Stimulated activated CD4-positive, alpha-beta T cell treated with anti-CD3 and anti-CD28 coated beads, Interleukin-12 subunit alpha, Interleukin-12 subunit beta, amount 100 ng/mL, for 48 hours (primary cell): Measurements from ENCODE around the gene BCL2L15.
A peak's percentile ranks its signal among the peaks of the same experiment; 100 is the strongest.
"Not testable (repeated sequence)": the region's sequence is repeated elsewhere in the genome, so short reads cannot be mapped to it uniquely, and the experiment has no call there.

ENCODE experiments used
- DNase-seq, 3 donors: peaks; one replicate each; pipeline ENCODE4 v3.0.0-alpha.2; 2020; ENCODE audit warnings: low read depth in 2 of 3, low spot score in 1 of 3

The BCL2L15 gene

DNA sequence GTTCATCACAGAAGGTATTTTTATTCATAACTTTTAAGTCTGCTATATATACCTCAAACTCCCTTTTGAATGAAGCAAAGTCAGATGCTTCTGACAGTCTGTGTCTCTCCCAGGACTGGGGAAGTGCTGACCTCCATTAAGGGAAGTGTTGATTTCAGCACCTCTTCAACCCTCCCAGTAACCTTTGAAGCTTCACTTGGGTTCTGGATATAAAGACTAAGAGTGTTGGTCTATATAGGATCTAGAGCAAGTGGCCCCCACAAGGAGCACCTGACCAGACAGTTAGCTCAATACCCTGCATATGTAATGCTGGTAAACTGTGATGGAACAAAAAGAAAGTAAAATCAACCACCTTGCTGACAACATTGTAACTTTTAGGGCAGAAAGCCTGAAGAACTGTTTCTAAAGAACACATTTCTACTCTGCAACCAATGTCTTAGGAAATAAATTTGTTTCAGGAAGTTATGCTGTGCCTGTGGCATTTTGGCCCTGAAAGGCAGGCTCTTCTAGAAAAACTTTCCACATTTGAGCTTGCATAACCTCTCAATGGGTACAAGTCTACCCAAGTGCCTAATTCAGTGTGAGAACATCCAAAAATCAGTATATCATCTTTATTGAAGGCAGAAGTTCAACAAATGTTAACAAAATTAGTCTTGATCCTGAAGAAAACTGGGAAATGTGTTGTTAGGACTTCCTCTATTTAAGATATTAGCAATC, 15.0 kb downstream of the BCL2L15 start:
- DNase-seq: no peak

DNA sequence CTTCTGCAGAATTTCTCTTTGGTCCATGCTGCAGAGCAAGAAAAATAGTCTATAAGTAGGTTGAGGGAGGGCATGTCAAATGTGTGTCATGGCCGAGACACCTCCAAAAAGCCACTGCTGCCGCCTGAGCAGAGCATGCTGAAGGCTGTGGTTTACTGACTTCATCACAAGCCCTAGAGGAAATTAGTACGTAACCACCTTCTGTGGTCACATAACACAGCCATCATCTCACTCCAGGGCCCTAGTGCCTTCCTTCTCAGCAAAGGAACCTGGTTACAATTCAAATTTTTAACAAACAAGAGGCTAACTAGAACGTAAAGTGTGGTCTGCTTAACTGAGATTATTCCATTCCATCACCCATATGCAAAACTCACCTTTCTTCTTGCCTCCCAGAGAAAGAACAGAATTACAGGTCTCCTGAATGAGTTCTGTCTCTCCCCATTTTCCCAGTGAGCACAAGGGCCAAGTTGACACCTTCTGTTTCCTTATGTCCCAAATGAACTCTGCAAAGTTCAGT, 15.7 kb downstream of the BCL2L15 start, which contains the start of gene PTPN22:
PTPN22 (minus strand) TSS at position 116 of the 517 bp plus-strand sequence.
- DNase-seq: peak; percentile 57 to 74 (median 68)

DNA sequence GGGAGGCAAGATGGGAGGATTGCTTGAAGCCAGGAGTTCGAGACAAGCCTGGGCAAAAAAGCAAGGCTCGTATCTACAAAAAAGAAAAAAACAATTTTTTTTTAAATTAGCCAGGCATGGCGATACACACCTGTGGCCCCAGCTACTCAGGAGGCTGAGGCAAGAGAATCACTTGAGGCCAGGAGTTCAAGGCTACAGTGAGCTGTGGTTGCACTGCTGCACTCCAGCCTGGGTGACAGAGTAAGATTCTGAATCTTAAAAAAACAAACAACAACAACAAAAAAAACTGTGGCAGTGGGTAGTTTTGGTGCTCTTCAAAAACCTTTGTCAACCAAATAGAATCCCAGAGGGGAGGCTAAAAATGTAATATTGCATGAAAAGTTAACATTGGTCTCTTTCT, 16.6 kb downstream of the BCL2L15 start:
- DNase-seq: no peak

DNA sequence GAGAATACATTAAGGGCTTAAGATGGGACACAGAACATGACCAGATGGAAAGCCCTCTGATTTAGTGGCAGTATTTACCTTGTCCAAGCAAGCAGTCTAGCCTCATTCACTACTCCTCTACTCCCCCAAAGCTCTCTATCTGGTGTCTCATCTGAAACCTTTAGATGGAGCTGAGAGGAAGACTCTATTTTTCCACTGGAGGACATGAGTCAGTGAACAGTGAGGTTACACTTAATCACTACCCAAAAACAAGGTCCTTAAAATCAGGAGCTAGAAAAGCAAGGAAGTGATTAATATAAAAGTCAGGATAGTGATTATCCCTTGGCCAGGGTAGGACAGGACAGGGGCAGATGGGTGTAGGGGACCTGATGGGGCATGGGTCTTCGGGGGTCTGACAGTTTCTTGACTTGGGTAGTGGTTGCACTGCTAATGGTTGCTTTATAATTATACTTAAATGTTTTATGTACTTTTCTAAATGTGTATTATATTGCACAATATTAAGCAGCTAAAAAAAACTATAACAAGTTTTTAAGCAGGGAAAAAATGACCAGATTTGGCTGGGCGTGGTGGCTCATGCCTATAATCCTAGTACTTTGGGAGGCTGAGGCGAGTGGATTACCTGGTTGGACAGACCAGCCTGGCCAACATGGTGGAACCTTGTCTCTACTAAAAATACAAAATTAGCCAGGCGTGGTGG, 18.8 kb downstream of the BCL2L15 start:
- peak in 1 of 3 donors; percentile 48 for DNase-seq

DNA sequence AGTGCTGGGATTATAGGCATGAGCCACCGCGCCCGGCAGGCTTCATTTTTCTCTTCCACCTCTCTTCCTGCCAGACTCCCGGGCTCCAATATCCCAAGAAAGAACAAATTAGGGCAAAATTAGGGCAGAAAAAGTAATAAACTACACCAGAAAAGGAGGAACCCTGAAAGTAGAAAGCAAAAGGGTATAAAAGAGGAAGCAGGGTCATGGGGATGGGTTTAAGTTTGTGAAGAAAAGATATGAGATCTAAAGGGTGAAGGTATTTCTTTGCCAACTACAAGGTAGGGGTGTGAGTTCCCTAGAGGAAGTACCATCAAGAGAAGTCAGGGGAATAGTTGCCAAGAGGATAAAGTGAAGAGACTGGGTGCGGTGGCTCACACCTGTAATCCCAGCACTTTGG, 25.7 kb downstream of the BCL2L15 start:
- no peak for DNase-seq

DNA sequence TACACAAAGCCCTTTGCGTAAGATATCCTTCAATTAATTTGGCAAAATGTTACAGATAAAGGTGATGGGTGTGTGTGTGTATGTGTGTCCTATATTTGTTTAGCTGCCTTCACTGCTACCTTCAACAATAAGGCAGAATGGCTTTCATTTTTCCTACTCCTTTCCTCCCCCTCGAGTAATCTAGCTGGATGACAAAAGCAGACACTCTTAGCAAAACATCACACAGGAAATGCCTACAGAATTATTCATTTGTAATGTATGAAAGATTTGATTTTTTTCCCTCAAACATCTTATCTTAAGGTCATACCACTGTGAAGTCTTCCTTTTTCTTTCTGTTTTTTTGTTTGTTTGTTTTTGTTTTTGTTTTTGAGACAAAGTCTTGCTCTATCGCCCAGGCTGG, 26.5 kb downstream of the BCL2L15 start:
- DNase-seq: no peak

DNA sequence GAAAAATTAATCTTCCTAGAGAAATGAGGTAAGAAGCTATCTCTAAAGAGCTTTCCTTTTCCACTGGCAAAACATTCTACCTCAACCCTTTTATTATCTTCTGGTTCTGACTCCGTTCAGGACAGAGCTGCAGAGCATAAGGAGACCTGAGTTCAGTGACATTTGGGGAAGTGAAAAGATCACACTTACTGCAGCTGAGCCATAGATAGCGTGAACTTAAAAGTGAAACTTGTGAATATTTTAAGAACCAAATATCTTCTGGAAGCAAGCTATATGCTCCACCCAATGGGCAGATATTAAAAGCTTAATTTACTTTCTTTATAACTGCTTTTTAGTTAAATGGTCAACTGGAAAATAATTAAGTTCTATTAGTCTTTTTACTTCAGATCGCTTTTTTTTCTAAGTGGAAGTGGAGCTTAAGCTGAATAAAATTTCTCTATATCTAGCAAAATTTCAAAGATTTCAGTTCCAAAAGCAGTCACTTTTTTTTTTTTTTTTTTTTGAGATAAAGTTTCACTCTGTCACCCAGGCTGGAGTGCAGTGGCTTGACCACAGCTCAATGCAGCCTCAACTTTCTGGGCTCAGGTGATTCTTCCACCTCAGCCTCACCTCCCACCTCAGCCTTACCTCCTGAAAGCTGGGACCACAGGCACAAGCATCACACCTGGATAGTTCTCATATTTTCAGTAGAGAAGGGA, 27.8 kb downstream of the BCL2L15 start:
- DNase-seq: no peak

DNA sequence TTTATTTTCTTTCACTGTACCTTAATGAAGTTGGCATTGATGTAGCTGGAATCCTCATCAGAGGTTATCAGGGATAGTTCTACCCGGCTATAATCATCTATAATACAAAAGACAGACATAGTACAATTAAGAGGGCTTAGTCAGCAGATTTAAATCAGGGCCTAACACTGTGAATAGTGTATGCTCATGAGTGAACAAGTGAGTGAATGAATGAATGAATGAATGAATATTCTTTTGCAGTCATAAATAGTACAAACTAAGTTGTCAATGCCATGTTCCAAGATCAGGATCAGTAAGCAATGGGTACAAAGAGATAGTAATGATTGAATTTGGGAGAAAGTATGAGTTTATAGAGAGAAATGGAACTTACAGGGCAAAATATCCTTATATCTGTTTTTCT, 28.4 kb downstream of the BCL2L15 start:
- DNase-seq: no peak

DNA sequence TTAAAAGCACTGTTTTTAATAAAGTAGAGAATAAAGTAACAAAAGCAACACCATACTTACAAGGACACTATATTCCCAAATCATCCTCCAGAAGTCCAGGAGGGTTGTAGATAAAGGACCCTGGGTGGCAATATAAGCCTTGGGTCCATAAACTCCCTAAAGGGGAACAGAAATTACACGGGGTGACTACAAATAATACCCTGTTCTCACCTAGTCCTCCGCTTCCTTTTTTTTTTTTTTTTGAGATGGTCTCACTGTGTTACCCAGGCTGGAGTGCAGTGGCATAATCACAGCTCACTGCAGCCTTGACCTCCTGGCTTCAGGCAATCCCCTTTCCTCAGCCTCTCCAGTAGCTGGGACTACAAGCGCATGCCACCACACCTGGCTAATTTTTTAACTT, 29.0 kb downstream of the BCL2L15 start:
- no peak for DNase-seq

DNA sequence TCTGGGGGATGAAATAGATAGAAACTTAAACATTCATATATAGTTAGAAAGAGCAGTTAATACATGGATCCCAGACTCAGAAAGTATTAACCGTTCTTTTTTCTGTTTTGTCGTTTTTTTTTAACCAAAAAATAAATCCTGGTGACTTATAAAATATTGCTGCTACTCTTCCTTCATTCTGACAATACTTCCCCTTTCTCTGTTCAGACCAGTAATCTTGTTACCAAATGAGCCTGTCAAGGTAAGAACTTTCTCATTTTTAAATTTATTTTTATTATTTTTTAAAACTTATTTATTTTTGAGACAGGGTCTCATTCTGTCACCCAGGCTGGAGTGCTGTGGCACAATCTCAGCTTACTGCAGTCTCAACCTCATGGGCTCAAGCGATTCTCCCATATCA, 29.6 kb downstream of the BCL2L15 start:
- no peak for DNase-seq

DNA sequence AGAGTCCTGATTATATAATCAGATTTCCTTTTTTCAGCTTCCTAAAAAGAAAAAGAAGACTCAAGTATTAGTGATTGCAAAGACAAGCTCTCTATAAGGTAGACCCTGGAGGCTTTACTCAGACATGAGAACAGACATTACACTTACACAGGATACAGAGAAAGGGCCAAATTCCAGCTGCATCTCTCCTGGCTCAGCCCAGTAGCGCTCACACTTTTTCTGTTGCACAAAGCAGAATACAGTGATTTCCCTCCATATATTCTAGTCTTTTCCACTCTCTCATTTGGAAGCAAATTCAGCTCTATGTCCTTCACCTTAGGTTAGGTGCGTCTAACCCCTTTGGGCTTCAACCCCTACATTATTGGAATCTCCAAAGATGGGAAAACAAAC, 31.0 kb downstream of the BCL2L15 start:
- no peak for DNase-seq

DNA sequence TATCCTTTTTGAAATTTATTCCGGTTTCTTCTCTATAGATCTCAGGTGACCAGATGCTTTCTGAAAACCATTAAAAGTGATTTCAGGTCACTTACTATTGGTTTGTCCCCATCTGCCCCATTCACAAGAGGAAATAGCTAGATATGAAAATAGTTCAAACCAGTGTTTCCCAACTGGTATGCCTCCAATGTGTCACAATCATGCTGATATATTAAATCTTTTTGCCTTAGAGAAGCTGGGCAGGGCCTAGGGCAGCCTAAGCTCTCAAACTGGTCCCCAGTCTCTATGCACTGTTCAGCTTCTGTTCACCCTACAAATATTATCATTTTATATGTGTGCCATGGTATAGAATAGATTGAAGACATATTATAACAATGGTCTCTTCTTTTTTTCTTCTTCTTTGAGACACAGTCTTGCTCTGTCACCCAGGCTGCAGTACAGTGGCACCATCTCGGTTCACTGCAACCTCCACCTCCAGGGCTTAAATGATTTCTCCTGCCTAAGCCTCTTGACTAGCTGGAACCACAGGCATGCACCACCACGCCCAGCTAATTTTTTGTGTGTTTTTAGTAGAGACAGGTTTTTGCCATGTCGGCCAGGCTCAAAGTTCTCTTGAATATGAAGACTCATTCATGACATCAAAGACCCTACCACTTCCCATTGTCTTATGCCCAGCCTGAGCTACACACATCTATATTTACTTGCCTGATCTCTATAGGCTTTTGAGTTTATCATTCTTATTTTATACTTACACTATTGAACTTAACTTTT, 31.6 kb downstream of the BCL2L15 start:
- no peak for DNase-seq

DNA sequence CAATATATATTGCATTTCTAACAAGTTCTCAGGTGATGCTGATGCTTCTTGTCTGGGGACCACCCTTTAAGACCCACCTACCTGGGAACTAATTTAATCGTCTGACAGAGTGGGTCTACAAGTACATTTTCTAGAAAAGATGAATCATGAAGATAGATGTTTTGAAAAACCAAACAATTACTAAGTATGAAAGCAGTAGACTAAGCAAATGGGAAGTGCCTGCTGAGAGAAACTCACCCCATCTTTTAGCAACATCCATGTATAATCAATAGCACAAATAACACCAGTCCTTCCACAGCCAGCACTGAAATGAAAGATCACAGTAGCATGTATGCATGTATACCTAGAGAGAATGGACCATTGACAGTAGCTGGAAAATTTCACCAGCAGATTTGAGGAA, 33.1 kb downstream of the BCL2L15 start:
- no peak for DNase-seq

DNA sequence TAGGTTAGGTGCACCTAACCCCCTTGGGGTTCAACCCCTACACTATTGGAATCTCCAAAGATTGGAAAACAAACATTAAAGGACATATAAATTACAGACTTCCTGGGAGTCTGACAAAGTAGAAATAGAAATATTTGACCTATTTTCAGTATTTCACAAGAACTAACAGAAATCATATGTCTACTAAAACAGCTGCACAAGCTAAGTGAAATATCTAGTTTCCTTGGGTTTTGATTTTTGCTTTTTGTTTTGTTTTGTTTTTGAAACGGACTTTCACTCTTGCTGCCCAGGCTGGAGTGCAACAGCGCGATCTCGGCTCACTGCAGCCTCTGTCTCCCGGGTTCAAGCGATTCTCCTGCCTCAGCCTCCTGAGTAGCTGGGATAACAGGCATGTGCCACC, 34.7 kb downstream of the BCL2L15 start:
- DNase-seq: not testable (repeated sequence)

DNA sequence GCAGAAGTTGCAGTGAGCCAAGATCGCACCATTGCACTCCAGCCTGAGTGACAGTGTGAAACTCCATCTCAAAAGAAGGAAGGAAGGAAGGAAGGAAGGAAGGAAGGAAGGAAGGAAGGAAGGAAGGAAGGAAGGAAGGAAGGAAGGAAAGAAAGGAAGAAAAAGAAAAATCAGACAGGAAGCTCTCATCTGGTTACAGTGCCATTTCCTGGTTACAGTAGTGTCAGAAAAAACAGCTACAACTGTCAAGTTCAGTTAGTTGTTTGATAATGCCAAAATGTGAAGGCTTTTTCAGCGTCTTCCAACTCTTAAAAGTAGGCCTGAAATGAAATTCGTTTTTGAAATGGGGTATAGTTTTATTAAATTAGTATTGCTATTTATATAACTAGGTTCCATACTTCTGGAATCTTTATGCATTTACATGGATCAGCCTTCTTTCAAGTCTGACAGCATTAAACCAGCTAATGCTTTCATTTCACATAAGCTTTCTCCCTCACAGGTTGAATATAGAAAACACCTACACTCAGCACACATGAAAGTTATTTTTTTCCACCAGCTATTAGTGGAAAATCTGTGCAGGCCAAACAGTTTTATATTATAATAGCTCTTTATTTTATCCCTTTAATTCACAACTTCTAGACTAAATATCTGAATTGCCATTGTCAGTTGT, 37.1 kb downstream of the BCL2L15 start:
- no peak for DNase-seq

DNA sequence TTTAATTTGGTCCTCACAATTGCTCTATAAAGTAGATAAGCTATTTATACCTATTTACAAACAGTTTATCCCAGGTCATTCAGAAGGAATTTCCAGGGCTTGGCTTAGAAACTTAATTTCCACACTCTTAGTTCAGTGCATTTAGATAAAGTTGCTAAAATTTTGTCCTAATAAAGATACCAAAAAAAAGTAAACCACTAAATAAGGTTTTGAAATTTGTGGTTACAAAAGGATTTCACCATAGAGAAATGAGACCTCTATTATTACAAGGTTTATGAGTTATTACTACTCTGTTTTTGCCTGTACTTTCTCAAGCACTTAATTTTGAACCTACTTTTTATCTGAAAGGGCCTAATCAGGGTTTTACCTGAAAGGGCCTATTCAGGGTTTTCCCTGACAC, 38.3 kb downstream of the BCL2L15 start:
- DNase-seq: no peak

DNA sequence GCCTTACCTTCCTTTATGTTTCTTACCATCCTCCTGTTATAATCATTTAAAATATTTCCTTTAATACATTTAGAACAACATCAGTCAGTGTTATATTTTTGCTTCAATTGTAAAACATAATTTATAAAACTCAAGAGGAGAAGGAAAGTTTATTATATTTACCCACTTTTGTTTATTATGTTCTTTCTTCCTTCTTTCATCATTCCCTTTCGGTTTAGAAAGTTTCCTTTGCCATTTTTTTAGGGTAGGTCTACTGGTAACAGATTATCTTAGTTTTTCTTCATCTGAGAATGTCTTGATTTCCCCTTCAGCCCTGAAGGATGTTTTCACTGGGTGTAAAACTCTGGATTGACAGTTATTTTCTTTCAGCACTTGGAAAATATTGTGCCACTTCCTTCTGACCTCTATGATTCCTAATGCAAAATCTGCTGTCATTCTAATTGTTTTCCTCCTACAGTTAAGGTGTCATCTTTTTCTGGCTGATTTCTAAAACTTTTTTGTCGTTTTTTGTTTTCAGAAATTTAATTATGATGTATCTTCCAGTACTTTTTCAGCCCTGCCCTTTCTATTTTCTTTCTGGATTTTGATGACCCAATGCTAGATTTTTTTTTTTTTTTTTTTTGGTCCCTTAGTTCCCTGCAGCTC, 40.9 kb downstream of the BCL2L15 start:
- no peak for DNase-seq

DNA sequence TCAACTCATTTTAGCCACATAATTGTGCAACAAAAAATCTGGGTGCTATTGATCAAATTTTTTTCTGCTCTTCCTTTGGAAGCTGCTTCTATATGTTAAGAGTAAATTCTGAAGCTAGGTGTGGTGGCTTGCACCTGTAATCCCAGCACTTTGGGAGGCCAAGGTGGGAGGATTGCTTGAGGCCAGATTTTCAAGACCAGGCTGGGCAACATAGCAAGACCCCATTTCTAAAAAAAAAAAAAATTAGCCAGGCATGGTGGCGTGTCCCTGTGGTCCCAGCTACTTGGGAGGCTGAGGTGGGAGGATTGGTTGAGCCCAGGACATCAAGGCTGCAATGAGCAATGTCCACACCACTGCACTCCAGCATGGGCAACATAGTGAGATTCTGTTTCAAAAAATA, 50.8 kb downstream of the BCL2L15 start:
- no peak for DNase-seq

DNA sequence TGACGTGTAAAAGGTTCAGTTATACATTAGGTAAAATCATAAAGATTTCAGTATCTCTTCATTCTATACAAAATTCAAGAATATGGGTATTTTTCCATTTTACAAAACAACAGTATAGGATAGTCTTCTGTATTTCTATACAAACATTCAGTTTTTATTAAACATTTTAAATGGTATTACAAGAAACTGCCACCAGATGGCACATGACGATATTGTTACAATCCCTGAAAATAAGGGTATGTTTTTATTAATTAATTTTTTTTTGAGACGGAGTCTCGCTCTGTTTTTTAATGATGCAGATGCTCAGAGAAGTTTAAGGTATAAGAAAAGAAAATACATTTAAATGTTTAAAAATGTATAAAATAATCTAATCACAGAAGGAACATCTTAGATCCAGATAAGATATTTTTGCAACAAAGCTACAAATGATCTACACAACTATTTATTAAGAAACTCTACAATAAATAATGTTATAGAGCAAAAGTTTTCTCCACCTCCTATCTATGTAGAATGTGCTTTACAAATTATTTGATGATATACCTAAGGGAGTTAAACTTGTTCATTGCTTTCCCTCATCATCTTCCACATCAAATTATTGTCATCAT, 51.6 kb downstream of the BCL2L15 start:
- peak in 1 of 3 donors; percentile 47 for DNase-seq

DNA sequence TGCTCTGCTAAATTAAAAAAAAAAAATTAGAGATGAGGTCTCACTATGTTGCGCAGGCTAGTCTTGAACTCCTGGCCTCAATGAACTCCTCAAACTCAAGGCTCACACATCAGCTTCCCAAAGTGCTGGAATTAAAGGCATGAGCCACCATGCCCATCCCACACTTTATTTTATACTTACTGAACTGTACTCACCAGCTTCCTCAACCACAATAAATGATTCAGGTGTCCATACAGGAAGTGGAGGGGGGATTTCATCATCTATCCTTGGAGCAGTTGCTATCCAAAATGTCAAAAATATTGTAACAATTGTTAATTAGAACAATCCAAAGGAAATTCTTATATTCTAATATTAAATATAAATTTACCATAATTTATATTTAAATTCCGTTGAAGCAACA, 52.7 kb downstream of the BCL2L15 start:
- DNase-seq: no peak
